Breast epithelium (tissue), 4 donors: Measurements from ENCODE around the gene REEP3. TPM values are rescaled to one million over a fixed set of nuclear protein-coding genes. Genes with fewer than 3 reads are reported as not detected.

Experiments used
- DNase-seq, 2 donors: peaks; one replicate each; pipeline ENCODE4 v3.0.0-alpha.2; 2019; ENCODE audit warnings: low spot score in 2 of 2
- H3K27ac ChIP-seq, 2 donors: fragments of 200-600 bp; sonication (generic) in 1 of 2; one replicate each; pipeline ENCODE4 v1.5.1; 2016 to 2019; ENCODE audit warnings: mild to moderate bottlenecking in 1 of 2
- H3K27me3 ChIP-seq, 2 donors: fragments of 200-600 bp; sonication (generic) in 1 of 2; one replicate each; pipeline versions ENCODE4 v1.5.1 to v1.6.0; 2017 to 2019; ENCODE audit warnings: control low read depth in 1 of 2, mild to moderate bottlenecking in 1 of 2
- H3K36me3 ChIP-seq: fragments of 200-600 bp; one replicate; pipeline ENCODE4 v1.5.1; 2019
- H3K4me1 ChIP-seq, 2 donors: fragments of 200-600 bp; sonication (generic); one replicate each; pipeline ENCODE4 v1.5.1; 2016 to 2019; ENCODE audit warnings: control low read depth in 1 of 2
- H3K4me3 ChIP-seq, 3 donors: fragments of 200-600 bp; sonication (generic); 1 replicate in 2 of 3; 2 replicates in 1 of 3; pipeline ENCODE4 v1.5.1; 2016 to 2019; ENCODE audit warnings: mild to moderate bottlenecking in 3 of 3, moderate library complexity in 2 of 3
- H3K9me3 ChIP-seq, 2 donors: fragments of 200-600 bp; sonication (generic) in 1 of 2; one replicate each; pipeline ENCODE4 v1.5.1; 2016 to 2019; ENCODE audit warnings: control low read depth in 1 of 2
- CTCF ChIP-seq, 3 donors: fragments of 450-650 bp; IDR thresholded peaks; one replicate each; pipeline ENCODE4 v1.5.1; 2016 to 2017; ENCODE audit warnings: antibody characterized with exemption in 3 of 3, mild to moderate bottlenecking in 3 of 3, moderate library complexity in 3 of 3
- POLR2A ChIP-seq: fragments of 450-650 bp; IDR thresholded peaks from one replicate; pipeline ENCODE4 v1.6.1; 2016; ENCODE audit warnings: antibody characterized with exemption, mild to moderate bottlenecking, moderate library complexity
- POLR2AphosphoS5 ChIP-seq, 3 donors: sonication (generic); formaldehyde crosslinking; IDR thresholded peaks; one replicate each; pipeline ENCODE4 v1.6.1; 2017; ENCODE audit warnings: antibody characterized with exemption in 3 of 3
- intact Hi-C: fragments of 100-400 bp; cut with DNase I; formaldehyde crosslinking; loops from one replicate; pipeline ENCODE4 v1.15.1; 2023; ENCODE audit warnings: low total_unique reads
- total RNA-seq, 3 donors: library from RNA; depleted of rRNA; stranded (reverse); fragments of >200 nt; gene quantifications; one replicate each; pipeline ENCODE4 v1.1.0, GENCODE V29; 2016

Gene REEP3
- total RNA-seq, 3 donors from 2014 or later, result 55.4 to 74.1 (median 63.6) TPM

- H3K4me1 ChIP-seq, result no peaks in the 10 kb centered on the region
- no peak for DNase-seq
- intact Hi-C loops, result no loop called here
- H3K27ac ChIP-seq, result no peak overlapping the region
- no peak overlapping the region for H3K4me3 ChIP-seq
- no peaks in the 10 kb centered on the region for H3K9me3 ChIP-seq
- H3K27me3 ChIP-seq, result no peaks in the 10 kb centered on the region
- no peak for TF ChIP-seq POLR2A
- TF ChIP-seq POLR2AphosphoS5 (IDR thresholded peaks at IDR 0.05), result no peak
- TF ChIP-seq CTCF (IDR thresholded peaks at IDR 0.05), result no peak
- no peaks in the 10 kb centered on the region for H3K36me3 ChIP-seq
Observed at GRCh38 chr10:63528084-63528744, 7.0 kb downstream of the REEP3 start.

- Histone ChIP-seq H3K9me3 (no peaks in the 10 kb centered on the region), H3K27ac (no peak overlapping the region), H3K4me3 (no peak overlapping the region), H3K36me3 (no peaks in the 10 kb centered on the region), H3K4me1 (no peaks in the 10 kb centered on the region), H3K27me3 (no peaks in the 10 kb centered on the region)
- intact Hi-C loops, result no loop called here
- no peak for DNase-seq
- TF ChIP-seq POLR2AphosphoS5 (IDR thresholded peaks at IDR 0.05), result no peak
- no peak for TF ChIP-seq CTCF (IDR thresholded peaks at IDR 0.05)
- TF ChIP-seq POLR2A, result no peak
Observed at GRCh38 chr10:63530409-63530808, 9.2 kb downstream of the REEP3 start.

GRCh38 chr10:63534723-63535122 is 13.5 kb downstream of the REEP3 start:
- H3K4me1 ChIP-seq, result no peaks in the 10 kb centered on the region
- intact Hi-C loops, result no loop called here
- DNase-seq, result no peak

GRCh38 chr10:63536698-63537097 is 15.5 kb downstream of the REEP3 start:
- H3K4me3 ChIP-seq, result no peak overlapping the region
- H3K27me3 ChIP-seq, result no peaks in the 10 kb centered on the region
- TF ChIP-seq POLR2AphosphoS5 (IDR thresholded peaks at IDR 0.05), result no peak
- TF ChIP-seq CTCF (IDR thresholded peaks at IDR 0.05), result no peak
- TF ChIP-seq POLR2A, result no peak

More at GRCh38 chr10:63534723-63535122, 13.5 kb downstream of the REEP3 start:
- Histone ChIP-seq H3K9me3 (no peaks in the 10 kb centered on the region), H3K27me3 (no peaks in the 10 kb centered on the region), H3K4me3 (no peak overlapping the region), H3K36me3 (no peaks in the 10 kb centered on the region), H3K27ac (no peak overlapping the region)
- no peak for TF ChIP-seq CTCF (IDR thresholded peaks at IDR 0.05)

GRCh38 chr10:63537536-63537935 is 16.3 kb downstream of the REEP3 start:
- no peak overlapping the region for H3K27ac ChIP-seq
- TF ChIP-seq CTCF (IDR thresholded peaks at IDR 0.05) (no peak), POLR2A (no peak), POLR2AphosphoS5 (IDR thresholded peaks at IDR 0.05) (no peak)
- no peaks in the 10 kb centered on the region for H3K9me3 ChIP-seq
- no peaks in the 10 kb centered on the region for H3K36me3 ChIP-seq
- no peak for DNase-seq
- no peaks in the 10 kb centered on the region for H3K4me1 ChIP-seq
- H3K4me3 ChIP-seq, result no peak overlapping the region
- intact Hi-C loops, result no loop called here
- H3K27me3 ChIP-seq, result no peaks in the 10 kb centered on the region

More at GRCh38 chr10:63536698-63537097, 15.5 kb downstream of the REEP3 start:
- Histone ChIP-seq H3K36me3 (no peaks in the 10 kb centered on the region), H3K9me3 (no peaks in the 10 kb centered on the region), H3K27ac (no peak overlapping the region), H3K4me1 (no peaks in the 10 kb centered on the region)
- no peak for DNase-seq
- intact Hi-C loops, result no loop called here
